ENCODE results near the gene YPEL2. TPM values are rescaled to one million over a fixed set of nuclear protein-coding genes. Genes with fewer than 3 reads are reported as not detected.
A peak's percentile ranks its signal among the peaks of the same experiment; 100 is the strongest.
"Not testable (repeated sequence)": the region's sequence is repeated elsewhere in the genome, so short reads cannot be mapped to it uniquely, and the experiment has no call there.

The YPEL2 gene
- total RNA-seq, 1 donor from 2014 or later: 21.9 TPM

- H3K4me1 ChIP-seq (ENCODE audit: control insufficient read depth in 3 of 3, insufficient read depth in 3 of 3, low read length in 3 of 3): peaks cover 0 to 5% (median 2%) of the 10 kb centered on the region in 3 donors
- H3K27ac ChIP-seq (ENCODE audit: low read depth, low read length): no peak overlapping the region
- H3K36me3 ChIP-seq (ENCODE audit: control insufficient read depth in 3 of 3, insufficient read depth in 3 of 3, low read length in 3 of 3): no peaks in the 10 kb centered on the region
- H3K9ac ChIP-seq (ENCODE audit: low read depth in 1 of 3, low read length in 3 of 3): no peak overlapping the region
- H3K4me3 ChIP-seq (ENCODE audit: low read length in 3 of 3): no peak overlapping the region
- H3K27me3 ChIP-seq (ENCODE audit: control insufficient read depth in 3 of 3, insufficient read depth in 3 of 3, low read length in 3 of 3): no peaks in the 10 kb centered on the region
- no peaks in the 10 kb centered on the region for H3K9me3 ChIP-seq (ENCODE audit: control insufficient read depth in 3 of 3, low read length in 3 of 3)
Measured at GRCh38 chr17:59300941-59301340, 30.5 kb upstream of the YPEL2 start.

DNA sequence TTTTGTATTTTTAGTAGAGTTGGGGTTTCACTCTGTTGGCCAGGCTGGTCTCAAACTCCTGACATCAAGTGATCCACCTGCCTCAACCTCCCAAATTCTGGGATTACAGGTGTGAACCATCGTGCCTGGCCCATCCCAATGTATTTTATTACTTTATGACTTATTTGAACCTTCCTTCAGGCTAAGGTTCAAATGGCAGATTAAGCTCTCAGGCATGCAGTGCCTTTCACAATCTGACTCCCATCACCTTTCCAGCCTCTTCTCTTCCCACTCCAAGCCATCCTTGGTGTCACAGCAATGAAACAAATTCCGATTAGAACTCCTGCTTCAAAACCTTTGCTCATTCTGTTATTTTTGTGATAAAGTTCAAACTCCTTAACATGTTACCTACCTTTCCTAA, 26.6 kb upstream of the YPEL2 start:
- Histone ChIP-seq H3K9me3 (ENCODE audit: control insufficient read depth in 3 of 3, low read length in 3 of 3) (no peaks in the 10 kb centered on the region), H3K4me3 (ENCODE audit: low read length in 3 of 3) (no peak overlapping the region), H3K4me1 (ENCODE audit: control insufficient read depth in 3 of 3, insufficient read depth in 3 of 3, low read length in 3 of 3) (no peaks in the 10 kb centered on the region), H3K27me3 (ENCODE audit: control insufficient read depth in 3 of 3, insufficient read depth in 3 of 3, low read length in 3 of 3) (no peaks in the 10 kb centered on the region), H3K36me3 (ENCODE audit: control insufficient read depth in 3 of 3, insufficient read depth in 3 of 3, low read length in 3 of 3) (no peaks in the 10 kb centered on the region), H3K9ac (ENCODE audit: low read depth in 1 of 3, low read length in 3 of 3) (no peak overlapping the region), H3K27ac (ENCODE audit: low read depth, low read length) (no peak overlapping the region)

DNA sequence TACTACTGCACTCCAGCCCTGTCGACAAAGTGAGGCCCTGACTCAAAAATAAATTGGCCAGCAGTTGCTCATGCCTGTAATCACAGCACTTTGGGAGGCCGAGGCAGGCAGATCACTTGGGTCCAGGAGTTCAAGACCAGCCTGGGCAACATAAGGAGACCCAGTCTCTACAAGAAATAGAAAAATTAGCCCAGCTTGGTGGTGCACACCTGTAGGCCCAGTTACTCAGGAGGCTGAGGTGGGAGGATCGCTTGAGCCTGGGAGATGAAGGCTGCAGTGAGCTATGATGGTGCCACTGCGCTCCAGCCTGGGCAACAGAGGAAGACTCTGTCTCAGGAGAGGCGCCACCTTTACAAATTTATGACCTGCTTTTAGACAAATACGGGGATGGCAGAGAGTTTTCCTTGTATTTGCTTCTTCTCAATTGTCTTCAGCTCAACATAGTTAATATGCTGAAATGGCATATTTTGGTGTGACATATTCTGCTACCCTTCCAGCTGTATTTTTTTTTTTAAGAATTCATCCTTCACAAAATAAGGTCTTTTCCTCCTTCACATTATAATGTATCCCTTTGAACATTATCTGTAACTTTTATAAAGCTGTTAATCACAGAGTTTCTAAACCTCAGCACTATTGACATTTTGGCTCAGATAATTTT, 21.1 kb upstream of the YPEL2 start:
- Histone ChIP-seq H3K9me3 (ENCODE audit: control insufficient read depth in 3 of 3, low read length in 3 of 3) (no peaks in the 10 kb centered on the region), H3K27ac (ENCODE audit: low read depth, low read length) (no peak overlapping the region), H3K36me3 (ENCODE audit: control insufficient read depth in 3 of 3, insufficient read depth in 3 of 3, low read length in 3 of 3) (no peaks in the 10 kb centered on the region), H3K4me3 (ENCODE audit: low read length in 3 of 3) (no peak overlapping the region), H3K4me1 (ENCODE audit: control insufficient read depth in 3 of 3, insufficient read depth in 3 of 3, low read length in 3 of 3) (peaks cover 7 to 8% (median 7%) of the 10 kb centered on the region in 3 donors), H3K27me3 (ENCODE audit: control insufficient read depth in 3 of 3, insufficient read depth in 3 of 3, low read length in 3 of 3) (no peaks in the 10 kb centered on the region), H3K9ac (ENCODE audit: low read depth in 1 of 3, low read length in 3 of 3) (no peak overlapping the region)

GRCh38 chr17:59311051-59311468, 20.4 kb upstream of the YPEL2 start:
- no peaks in the 10 kb centered on the region for H3K27me3 ChIP-seq (ENCODE audit: control insufficient read depth in 3 of 3, insufficient read depth in 3 of 3, low read length in 3 of 3)
- no peaks in the 10 kb centered on the region for H3K36me3 ChIP-seq (ENCODE audit: control insufficient read depth in 3 of 3, insufficient read depth in 3 of 3, low read length in 3 of 3)
- peaks cover 7 to 8% (median 7%) of the 10 kb centered on the region in 3 donors for H3K4me1 ChIP-seq (ENCODE audit: control insufficient read depth in 3 of 3, insufficient read depth in 3 of 3, low read length in 3 of 3)
- no peak overlapping the region for H3K4me3 ChIP-seq (ENCODE audit: low read length in 3 of 3)
- no peak overlapping the region for H3K27ac ChIP-seq (ENCODE audit: low read depth, low read length)
- no peak overlapping the region for H3K9ac ChIP-seq (ENCODE audit: low read depth in 1 of 3, low read length in 3 of 3)
- H3K9me3 ChIP-seq (ENCODE audit: control insufficient read depth in 3 of 3, low read length in 3 of 3): no peaks in the 10 kb centered on the region

- not testable (repeated sequence) for H3K27me3 ChIP-seq (ENCODE audit: control insufficient read depth in 3 of 3, insufficient read depth in 3 of 3, low read length in 3 of 3); H3K4me1 ChIP-seq (ENCODE audit: control insufficient read depth in 3 of 3, insufficient read depth in 3 of 3, low read length in 3 of 3); H3K4me3 ChIP-seq (ENCODE audit: low read length in 3 of 3); H3K36me3 ChIP-seq (ENCODE audit: control insufficient read depth in 3 of 3, insufficient read depth in 3 of 3, low read length in 3 of 3); H3K27ac ChIP-seq (ENCODE audit: low read depth, low read length); H3K9ac ChIP-seq (ENCODE audit: low read depth in 1 of 3, low read length in 3 of 3); H3K9me3 ChIP-seq (ENCODE audit: control insufficient read depth in 3 of 3, low read length in 3 of 3)
Measured at GRCh38 chr17:59311521-59311920, 19.9 kb upstream of the YPEL2 start.

- H3K36me3 ChIP-seq (ENCODE audit: control insufficient read depth in 3 of 3, insufficient read depth in 3 of 3, low read length in 3 of 3): no peaks in the 10 kb centered on the region
Measured at GRCh38 chr17:59315866-59316265, 15.6 kb upstream of the YPEL2 start.

DNA sequence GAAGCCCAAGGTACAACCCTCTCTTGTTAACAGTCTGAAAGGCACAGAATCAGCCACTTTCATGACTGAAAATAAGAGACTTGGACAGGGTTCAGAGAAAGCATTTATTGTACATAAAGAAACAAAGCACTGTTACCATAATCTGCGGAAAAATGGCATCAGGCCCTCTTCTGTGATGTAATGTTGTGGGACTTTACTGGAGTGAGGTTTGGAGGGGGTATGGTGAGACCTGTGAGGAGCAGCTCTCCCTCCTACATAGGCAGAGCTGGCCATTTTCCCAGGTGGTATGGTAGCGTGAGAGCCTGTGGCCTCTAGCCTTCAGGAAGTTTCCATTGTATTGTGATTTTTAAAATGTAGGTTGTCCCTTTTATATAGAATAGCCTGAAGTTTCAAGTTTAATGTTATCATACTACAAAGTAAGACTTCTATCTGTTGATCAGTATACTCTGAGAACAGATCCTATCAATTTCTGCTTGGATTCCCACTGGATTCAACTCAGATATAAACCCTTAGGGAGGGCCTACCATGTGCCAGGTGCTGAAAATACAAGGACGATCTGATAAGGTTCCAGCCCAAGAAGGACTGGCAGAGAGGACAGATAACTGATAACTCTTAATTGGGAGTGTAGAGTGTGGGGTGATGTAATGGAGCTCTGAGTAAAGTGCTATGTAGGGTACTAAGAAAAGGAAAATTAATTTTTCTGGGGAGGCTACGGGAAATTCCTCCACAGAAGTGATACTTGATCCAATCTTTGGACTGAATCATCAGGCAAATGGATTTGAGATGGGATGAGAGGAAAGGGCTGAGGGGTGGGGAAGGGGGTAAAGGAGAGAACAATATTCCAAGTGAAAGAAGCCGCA, 4.1 kb upstream of the YPEL2 start:
- peaks cover 24 to 32% (median 25%) of the 10 kb centered on the region in 3 donors for H3K4me1 ChIP-seq (ENCODE audit: control insufficient read depth in 3 of 3, insufficient read depth in 3 of 3, low read length in 3 of 3)
- H3K36me3 ChIP-seq (ENCODE audit: control insufficient read depth in 3 of 3, insufficient read depth in 3 of 3, low read length in 3 of 3): no peaks in the 10 kb centered on the region
- no peak overlapping the region for H3K4me3 ChIP-seq (ENCODE audit: low read length in 3 of 3)
- peak overlapping the region; percentile 44 for H3K27ac ChIP-seq (ENCODE audit: low read depth, low read length)
- no peaks in the 10 kb centered on the region for H3K9me3 ChIP-seq (ENCODE audit: control insufficient read depth in 3 of 3, low read length in 3 of 3)
- no peaks in the 10 kb centered on the region for H3K27me3 ChIP-seq (ENCODE audit: control insufficient read depth in 3 of 3, insufficient read depth in 3 of 3, low read length in 3 of 3)
- peak overlapping the region in 1 of 3 donors; percentile 45 for H3K9ac ChIP-seq (ENCODE audit: low read depth in 1 of 3, low read length in 3 of 3)

More at GRCh38 chr17:59315866-59316265, 15.6 kb upstream of the YPEL2 start:
- Histone ChIP-seq H3K4me3 (ENCODE audit: low read length in 3 of 3) (no peak overlapping the region), H3K27ac (ENCODE audit: low read depth, low read length) (no peak overlapping the region), H3K27me3 (ENCODE audit: control insufficient read depth in 3 of 3, insufficient read depth in 3 of 3, low read length in 3 of 3) (no peaks in the 10 kb centered on the region), H3K9ac (ENCODE audit: low read depth in 1 of 3, low read length in 3 of 3) (no peak overlapping the region), H3K4me1 (ENCODE audit: control insufficient read depth in 3 of 3, insufficient read depth in 3 of 3, low read length in 3 of 3) (peaks cover 7 to 8% (median 7%) of the 10 kb centered on the region in 3 donors), H3K9me3 (ENCODE audit: control insufficient read depth in 3 of 3, low read length in 3 of 3) (no peaks in the 10 kb centered on the region)

- Histone ChIP-seq H3K27me3 (ENCODE audit: control insufficient read depth in 3 of 3, insufficient read depth in 3 of 3, low read length in 3 of 3) (no peaks in the 10 kb centered on the region), H3K36me3 (ENCODE audit: control insufficient read depth in 3 of 3, insufficient read depth in 3 of 3, low read length in 3 of 3) (no peaks in the 10 kb centered on the region), H3K4me1 (ENCODE audit: control insufficient read depth in 3 of 3, insufficient read depth in 3 of 3, low read length in 3 of 3) (peaks cover 24 to 36% (median 26%) of the 10 kb centered on the region in 3 donors), H3K4me3 (ENCODE audit: low read length in 3 of 3) (no peak overlapping the region), H3K9me3 (ENCODE audit: control insufficient read depth in 3 of 3, low read length in 3 of 3) (no peaks in the 10 kb centered on the region), H3K9ac (ENCODE audit: low read depth in 1 of 3, low read length in 3 of 3) (peak overlapping the region in 1 of 3 donors; percentile 45), H3K27ac (ENCODE audit: low read depth, low read length) (no peak overlapping the region)
Measured at GRCh38 chr17:59327981-59328290, 3.5 kb upstream of the YPEL2 start.

- Histone ChIP-seq H3K27ac (ENCODE audit: low read depth, low read length) (peak overlapping the region; percentile 95), H3K36me3 (ENCODE audit: control insufficient read depth in 3 of 3, insufficient read depth in 3 of 3, low read length in 3 of 3) (no peaks in the 10 kb centered on the region), H3K27me3 (ENCODE audit: control insufficient read depth in 3 of 3, insufficient read depth in 3 of 3, low read length in 3 of 3) (no peaks in the 10 kb centered on the region), H3K4me3 (ENCODE audit: low read length in 3 of 3) (no peak overlapping the region), H3K9me3 (ENCODE audit: control insufficient read depth in 3 of 3, low read length in 3 of 3) (no peaks in the 10 kb centered on the region), H3K4me1 (ENCODE audit: control insufficient read depth in 3 of 3, insufficient read depth in 3 of 3, low read length in 3 of 3) (peaks cover 29 to 42% (median 32%) of the 10 kb centered on the region in 3 donors), H3K9ac (ENCODE audit: low read depth in 1 of 3, low read length in 3 of 3) (peak overlapping the region in 2 of 3 donors; percentile 18 to 25)
Measured at GRCh38 chr17:59328601-59329000, 2.9 kb upstream of the YPEL2 start.

All from skeletal muscle tissue (tissue), 4 donors.